ENCODE results near the gene DISP3.

DISP3 gene

GRCh38 chr1:11474826-11475225, 4.1 kb upstream of the DISP3 start:
- no peak for DNase-seq (ENCODE audit: low read depth)
- no peak for TF ChIP-seq CTCF (IDR thresholded peaks at IDR 0.05; ENCODE audit: low read length, missing control alignments)
- no peak overlapping the region for H3K4me3 ChIP-seq (replicated peaks; ENCODE audit: low read depth, low read length)

- H3K4me3 ChIP-seq (replicated peaks; ENCODE audit: low read depth, low read length): no peak overlapping the region
- no peak for DNase-seq (ENCODE audit: low read depth)
- no peak for TF ChIP-seq CTCF (IDR thresholded peaks at IDR 0.05; ENCODE audit: low read length, missing control alignments)
These were observed 3.2 kb upstream of the DISP3 start for GRCh38 chr1:11475748-11476147.

GRCh38 chr1:11479375-11479979, 522 bp downstream of the DISP3 start:
- peak overlapping the region; percentile 51 for H3K4me3 ChIP-seq (replicated peaks; ENCODE audit: low read depth, low read length)
- no peak for TF ChIP-seq CTCF (IDR thresholded peaks at IDR 0.05; ENCODE audit: low read length, missing control alignments)
- no peak for DNase-seq (ENCODE audit: low read depth)

GRCh38 chr1:11481019-11481418, 2.1 kb downstream of the DISP3 start:
- no peak for TF ChIP-seq CTCF (IDR thresholded peaks at IDR 0.05; ENCODE audit: low read length, missing control alignments)
- H3K4me3 ChIP-seq (replicated peaks; ENCODE audit: low read depth, low read length): no peak overlapping the region
- no peak for DNase-seq (ENCODE audit: low read depth)

- no peak for DNase-seq (ENCODE audit: low read depth)
- TF ChIP-seq CTCF (IDR thresholded peaks at IDR 0.05; ENCODE audit: low read length, missing control alignments): no peak
- H3K4me3 ChIP-seq (replicated peaks; ENCODE audit: low read depth, low read length): no peak overlapping the region
These were observed 3.2 kb downstream of the DISP3 start for GRCh38 chr1:11482198-11482597.

GRCh38 chr1:11482701-11483479, 3.9 kb downstream of the DISP3 start:
- H3K4me3 ChIP-seq (replicated peaks; ENCODE audit: low read depth, low read length): no peak overlapping the region
- TF ChIP-seq CTCF (IDR thresholded peaks at IDR 0.05; ENCODE audit: low read length, missing control alignments): no peak
- no peak for DNase-seq (ENCODE audit: low read depth)
